ENCODE data around the gene ADAMTSL3.

- no peak for TF ChIP-seq POLR2A (IDR thresholded peaks at IDR 0.05)
- no peak for TF ChIP-seq CTCF (IDR thresholded peaks at IDR 0.05)
These were observed 92.3 kb downstream of the ADAMTSL3 start for GRCh38 chr15:83746231-83746630.
